Midbrain (tissue), 1 donor: ENCODE measurements around the gene LIN54.

Experiments
- DNase-seq: peaks from one replicate; lab custom pipeline; 2025; lab: John Stamatoyannopoulos, UW

LIN54 gene

DNA sequence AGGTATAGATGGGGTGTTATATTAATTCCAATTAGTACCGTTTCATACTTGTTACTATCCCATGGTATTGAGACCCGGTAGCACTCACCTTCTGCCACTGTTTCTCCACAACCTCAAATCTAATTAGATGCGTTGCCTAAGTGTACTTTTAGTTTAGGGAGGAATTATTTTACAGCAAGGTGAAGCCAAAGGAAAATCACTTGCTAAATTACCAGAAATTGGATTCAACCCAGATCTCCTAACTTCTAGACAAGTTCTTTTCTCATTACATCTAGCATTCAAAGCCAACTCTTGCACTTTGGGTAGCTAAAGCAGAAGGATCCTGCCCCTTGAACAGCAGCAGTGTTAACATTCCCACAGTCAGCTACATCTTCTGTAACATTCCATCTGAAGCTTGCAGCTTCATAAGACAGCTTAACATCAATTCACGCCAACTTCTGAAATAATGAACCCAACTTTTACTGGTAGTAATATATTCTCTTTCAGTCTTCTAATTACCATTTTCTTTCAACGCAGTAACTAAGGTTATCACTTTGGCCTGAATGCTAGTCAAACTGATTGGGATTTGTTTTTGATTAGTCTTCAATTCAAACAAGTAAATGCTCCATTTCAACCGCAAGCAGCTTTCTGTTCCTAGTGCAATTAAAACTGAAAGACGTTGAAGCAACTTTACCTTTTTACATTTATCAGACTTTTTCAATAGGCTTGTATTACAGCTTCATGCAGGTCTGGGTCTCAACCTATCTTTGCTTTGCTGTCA, 118.7 kb downstream of the LIN54 start:
- DNase-seq = no peak

GRCh38 chr4:82890901-82891706, 119.5 kb downstream of the LIN54 start, which contains the start of gene SEC31A:
TSS of gene SEC31A (minus strand) at chr4:82891153. CDS start at chr4:82881936, 9,217 bp downstream.
- DNase-seq = peak; percentile 97

GRCh38 chr4:82890528-82890900, 120.1 kb downstream of the LIN54 start:
- DNase-seq = no peak

GRCh38 chr4:82889287-82889686, 121.3 kb downstream of the LIN54 start:
- no peak for DNase-seq

DNA sequence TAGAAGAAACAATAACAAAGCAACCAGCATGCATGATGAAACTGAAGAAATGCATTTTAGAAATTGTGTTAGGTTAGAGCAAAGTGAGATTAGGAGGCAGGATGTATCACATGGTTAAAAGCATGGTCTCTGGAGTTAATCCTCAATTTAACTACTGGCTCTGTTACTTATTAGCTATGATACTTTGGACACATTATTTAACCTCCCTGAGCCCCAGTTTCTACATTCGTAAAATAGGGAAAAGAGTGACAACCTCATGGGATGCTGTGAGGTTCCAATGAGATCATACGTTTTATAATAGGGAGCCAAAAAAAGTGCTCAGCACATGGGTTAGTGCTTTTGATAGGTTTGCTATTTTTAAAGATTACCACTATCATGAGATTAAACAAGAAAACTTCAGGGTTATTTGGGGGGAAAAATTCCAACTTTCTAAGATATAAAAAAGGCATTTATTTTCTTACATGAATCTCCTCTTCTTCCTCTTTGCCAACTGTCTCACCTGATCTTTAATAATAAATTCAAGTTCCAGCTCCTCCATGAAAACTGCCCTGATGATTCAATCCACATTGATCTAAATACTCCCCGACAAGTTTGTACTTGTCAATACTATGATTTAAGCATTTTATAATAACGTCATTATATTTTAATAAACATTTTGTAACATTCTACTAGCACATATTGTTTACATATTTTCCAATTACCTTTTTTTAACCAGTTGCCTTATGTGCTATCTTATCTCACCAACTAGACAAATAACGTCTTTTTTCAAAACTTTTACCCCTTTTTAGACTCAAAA, 124.3 kb downstream of the LIN54 start:
- no peak for DNase-seq

DNA sequence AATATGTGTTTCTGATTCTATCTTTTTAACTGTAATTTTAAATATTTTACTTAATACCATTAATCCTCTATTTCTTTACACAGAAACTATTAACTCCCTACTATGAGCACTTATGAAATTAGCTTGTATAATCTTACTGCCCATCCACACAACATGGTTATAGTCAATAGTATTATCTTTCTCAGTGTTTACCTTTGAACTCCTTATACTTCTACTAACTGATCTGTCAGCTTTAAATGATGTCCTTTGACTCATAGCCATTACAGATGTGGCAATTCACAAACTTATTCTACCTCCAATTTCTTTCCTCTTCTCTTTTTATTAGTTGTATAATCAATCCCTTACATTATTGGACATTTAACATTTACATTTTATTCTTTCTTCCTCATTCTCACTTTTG, 125.2 kb downstream of the LIN54 start:
- DNase-seq = no peak
